Testis (tissue), 3 donors: ENCODE measurements around the gene SCARB1. TPM values are rescaled to one million over a fixed set of nuclear protein-coding genes. Genes with fewer than 3 reads are reported as not detected.

Source experiments
- DNase-seq: peaks from one replicate; pipeline ENCODE4 v3.0.0-alpha.2; 2019
- H3K27ac ChIP-seq, 2 donors: fragments of 200-600 bp; sonication (generic); one replicate each; pipeline ENCODE4 v1.5.1; 2019
- H3K27me3 ChIP-seq: fragments of 200-600 bp; sonication (generic); one replicate; pipeline ENCODE4 v1.5.1; 2019
- H3K36me3 ChIP-seq: fragments of 200-600 bp; sonication (generic); one replicate; pipeline ENCODE4 v1.5.1; 2017; ENCODE audit warnings: low read depth; ENCODE audit errors: missing control alignments
- H3K4me1 ChIP-seq: fragments of 200-600 bp; sonication (generic); one replicate; pipeline ENCODE4 v1.5.1; 2019
- H3K4me3 ChIP-seq, 2 donors: fragments of 200-600 bp; sonication (generic); one replicate each; pipeline ENCODE4 v1.5.1; 2017 to 2019
- H3K9me3 ChIP-seq: fragments of 200-600 bp; sonication (generic); one replicate; pipeline ENCODE4 v1.5.1; 2017
- POLR2A ChIP-seq: fragments of 450-650 bp; IDR thresholded peaks from one replicate; pipeline ENCODE4 v1.6.1; 2017; ENCODE audit warnings: antibody characterized with exemption, mild to moderate bottlenecking, moderate library complexity
- whole genome bisulfite sequencing, 2 donors: methylation state at CpG; one replicate each; pipeline ENCODE4 v1.1.5; 2018; 5-methylcytosine and 5-hydroxymethylcytosine counted together
- intact Hi-C: fragments of 100-400 bp; cut with DNase I; formaldehyde crosslinking; loops from one replicate; pipeline ENCODE4 v1.15.1; 2023; ENCODE audit warnings: low total_unique reads
- polyA plus RNA-seq: library from polyadenylated mRNA; stranded (reverse); fragments of 350-450 nt; fragmentation: Illumina TruSeq; extraction: RNeasy Lipid Tissue Mini Kit (QIAGEN cat#74804); gene quantifications from one replicate; pipeline ENCODE4 v1.2.3, GENCODE V29; 2014; ENCODE audit warnings: low read depth, low replicate concordance; ENCODE audit not compliant: insufficient read depth
- total RNA-seq, 2 donors: library from RNA; depleted of rRNA; stranded (reverse); fragments of >200 nt; gene quantifications; one replicate each; pipeline ENCODE4 v1.2.3, GENCODE V29; 2016
- TF ChIP-seq, protein P1 (sequence below), 3 experiments: fragments of 450-650 bp in 2 of 3; fragments of 200-600 bp in 1 of 3; sonication (generic) in 1 of 3; IDR thresholded peaks; one replicate each; pipeline ENCODE4 v1.5.1; 2016 to 2019; ENCODE audit warnings: antibody characterized with exemption in 3 of 3, mild to moderate bottlenecking in 2 of 3, moderate library complexity in 1 of 3

The SCARB1 gene
- total and polyA plus RNA-seq, 3 donors from 2014 or later = 46.9 to 116 (median 73.6) TPM

DNA sequence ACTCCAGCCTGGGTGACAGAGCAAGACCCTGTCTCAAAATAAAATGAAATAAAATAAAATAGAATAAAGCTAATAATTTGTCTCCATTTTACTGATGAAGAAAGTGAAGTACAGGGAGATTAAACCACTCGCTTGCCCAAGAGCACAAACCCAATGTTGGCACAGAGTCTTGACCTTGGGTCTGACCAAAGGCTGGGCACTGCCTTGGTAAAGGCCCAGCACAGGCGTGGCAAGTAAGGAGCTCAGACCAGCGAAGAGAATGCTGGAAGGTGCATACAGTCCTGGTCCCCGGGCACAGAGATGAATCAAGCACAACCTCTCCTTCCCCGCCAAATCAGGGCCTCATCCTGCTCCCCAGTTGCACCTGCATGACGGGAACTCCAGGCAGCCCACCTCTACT lies 26.9 kb downstream of the SCARB1 start:
- no peaks in the 10 kb centered on the region for H3K9me3 ChIP-seq
- H3K27me3 ChIP-seq = no peaks in the 10 kb centered on the region
- peak; percentile 56 for DNase-seq
- TF ChIP-seq POLR2A = no peak
- TF ChIP-seq, protein P1, sequence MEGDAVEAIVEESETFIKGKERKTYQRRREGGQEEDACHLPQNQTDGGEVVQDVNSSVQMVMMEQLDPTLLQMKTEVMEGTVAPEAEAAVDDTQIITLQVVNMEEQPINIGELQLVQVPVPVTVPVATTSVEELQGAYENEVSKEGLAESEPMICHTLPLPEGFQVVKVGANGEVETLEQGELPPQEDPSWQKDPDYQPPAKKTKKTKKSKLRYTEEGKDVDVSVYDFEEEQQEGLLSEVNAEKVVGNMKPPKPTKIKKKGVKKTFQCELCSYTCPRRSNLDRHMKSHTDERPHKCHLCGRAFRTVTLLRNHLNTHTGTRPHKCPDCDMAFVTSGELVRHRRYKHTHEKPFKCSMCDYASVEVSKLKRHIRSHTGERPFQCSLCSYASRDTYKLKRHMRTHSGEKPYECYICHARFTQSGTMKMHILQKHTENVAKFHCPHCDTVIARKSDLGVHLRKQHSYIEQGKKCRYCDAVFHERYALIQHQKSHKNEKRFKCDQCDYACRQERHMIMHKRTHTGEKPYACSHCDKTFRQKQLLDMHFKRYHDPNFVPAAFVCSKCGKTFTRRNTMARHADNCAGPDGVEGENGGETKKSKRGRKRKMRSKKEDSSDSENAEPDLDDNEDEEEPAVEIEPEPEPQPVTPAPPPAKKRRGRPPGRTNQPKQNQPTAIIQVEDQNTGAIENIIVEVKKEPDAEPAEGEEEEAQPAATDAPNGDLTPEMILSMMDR (IDR thresholded peaks at IDR 0.05) = no peak
- WGBS, 2 donors = 63 to 86% methylated on average over 6 of the region's 6 CpGs
- intact Hi-C loops = no loop called here
- peak overlapping the region; percentile 13 to 81 for H3K27ac ChIP-seq
- no peak overlapping the region for H3K4me3 ChIP-seq
- H3K4me1 ChIP-seq = peaks cover 27% of the 10 kb centered on the region
- H3K36me3 ChIP-seq = no peaks in the 10 kb centered on the region

DNA sequence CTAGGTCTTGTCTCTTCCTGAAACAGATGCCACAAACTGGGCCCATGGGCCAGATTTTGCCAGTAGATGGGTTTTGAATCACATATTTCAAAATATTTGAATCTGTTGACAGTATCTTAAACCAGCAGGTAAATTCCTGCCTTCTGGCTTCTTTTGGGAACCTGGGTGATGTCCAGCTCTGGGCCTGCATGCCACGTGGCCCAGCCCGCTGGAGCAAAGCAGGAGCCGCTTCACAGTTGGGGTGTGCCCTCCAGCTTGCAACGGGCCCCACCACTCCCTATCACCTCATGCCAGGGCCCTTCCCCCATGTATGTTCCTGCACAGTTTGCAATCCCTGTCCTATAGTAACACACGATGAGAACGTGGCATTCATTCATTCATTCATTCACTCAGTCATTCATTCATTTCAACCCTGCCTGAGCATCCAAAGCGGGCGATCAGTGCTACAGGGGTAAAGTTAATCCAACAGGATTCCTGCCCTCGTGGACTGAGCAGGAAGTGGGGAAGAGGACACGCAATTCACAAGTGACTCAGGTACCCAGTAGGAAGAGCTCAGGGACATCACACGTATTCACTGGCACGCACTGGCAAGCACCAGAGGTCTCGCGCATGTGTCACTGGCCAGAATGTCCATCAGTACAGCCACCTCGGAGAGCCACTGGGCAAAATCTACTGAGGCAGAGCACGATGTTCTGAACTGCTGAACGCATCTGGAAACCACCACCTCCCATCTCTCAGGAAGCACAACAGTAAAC lies 27.8 kb downstream of the SCARB1 start:
- no peaks in the 10 kb centered on the region for H3K36me3 ChIP-seq
- DNase-seq = no peak
- WGBS, 2 donors = 79 to 84% methylated on average over 17 of the region's 17 CpGs
- no peaks in the 10 kb centered on the region for H3K9me3 ChIP-seq
- intact Hi-C loops = no loop called here
- no peaks in the 10 kb centered on the region for H3K27me3 ChIP-seq
- H3K4me3 ChIP-seq = no peak overlapping the region
- H3K27ac ChIP-seq = peak overlapping the region in 1 of 2 donors; percentile 81
- no peak for TF ChIP-seq POLR2A
- TF ChIP-seq, protein P1 (IDR thresholded peaks at IDR 0.05) = no peak
- peaks cover 23% of the 10 kb centered on the region for H3K4me1 ChIP-seq

DNA sequence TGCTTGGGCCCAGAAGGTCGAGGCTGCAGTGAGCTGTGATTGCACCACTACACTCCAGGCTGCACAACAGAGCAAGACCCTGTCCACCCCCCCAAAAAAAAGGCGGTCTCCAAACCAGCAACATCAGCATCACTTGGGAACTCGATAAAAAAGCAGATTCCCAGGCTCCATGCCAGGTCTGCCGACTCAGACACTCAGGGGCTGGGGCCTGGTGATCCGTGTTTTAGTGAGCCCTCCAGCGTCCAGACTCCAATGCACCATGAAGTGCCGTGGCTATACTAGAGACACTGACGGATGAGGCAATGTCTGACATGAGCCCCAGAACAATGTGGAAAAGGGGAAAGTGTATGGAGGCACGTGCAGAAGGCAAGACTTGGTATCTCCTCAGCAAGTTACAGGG lies 28.8 kb downstream of the SCARB1 start:
- no peak overlapping the region for H3K4me3 ChIP-seq
- no peaks in the 10 kb centered on the region for H3K27me3 ChIP-seq
- H3K4me1 ChIP-seq = peaks cover 23% of the 10 kb centered on the region
- no peak overlapping the region for H3K27ac ChIP-seq
- TF ChIP-seq, protein P1 (IDR thresholded peaks at IDR 0.05) = no peak
- TF ChIP-seq POLR2A = no peak
- DNase-seq = no peak
- H3K36me3 ChIP-seq = no peaks in the 10 kb centered on the region
- WGBS, 2 donors = 73 to 79% methylated on average over 9 of the region's 9 CpGs
- no peaks in the 10 kb centered on the region for H3K9me3 ChIP-seq
- intact Hi-C loops = no loop called here

DNA sequence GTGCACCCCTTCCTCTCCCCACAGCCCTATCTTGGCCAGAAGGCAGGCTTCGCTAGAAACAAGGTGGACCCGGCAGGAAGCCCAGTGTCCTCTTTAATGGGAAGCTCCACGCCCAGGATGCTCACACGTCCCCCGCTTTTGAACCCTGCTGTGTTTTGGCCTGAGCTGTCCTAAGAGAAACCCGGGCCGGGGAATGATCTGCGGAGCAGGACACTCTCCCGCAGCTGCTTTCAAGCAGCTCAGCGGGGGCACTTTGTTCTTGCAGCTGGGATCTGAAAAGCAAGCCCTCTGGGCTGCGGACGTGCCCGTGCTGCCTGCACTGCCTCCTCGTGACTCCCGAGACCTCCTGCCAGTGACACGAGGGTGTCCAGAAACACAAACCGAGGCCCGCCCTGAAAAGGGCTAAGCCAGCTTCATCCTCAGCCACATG lies 30.0 kb downstream of the SCARB1 start:
- WGBS, 2 donors = 31 to 40% methylated on average over 6 to 18 of the region's 18 CpGs
- Histone ChIP-seq H3K4me1 (peaks cover 23% of the 10 kb centered on the region), H3K27me3 (no peaks in the 10 kb centered on the region), H3K27ac (peak overlapping the region; percentile 55 to 62), H3K9me3 (no peaks in the 10 kb centered on the region), H3K4me3 (no peak overlapping the region), H3K36me3 (no peaks in the 10 kb centered on the region)
- intact Hi-C loops = no loop called here
- TF ChIP-seq, protein P1 (IDR thresholded peaks at IDR 0.05) = no peak
- TF ChIP-seq POLR2A = no peak
- DNase-seq = peak; percentile 73

DNA sequence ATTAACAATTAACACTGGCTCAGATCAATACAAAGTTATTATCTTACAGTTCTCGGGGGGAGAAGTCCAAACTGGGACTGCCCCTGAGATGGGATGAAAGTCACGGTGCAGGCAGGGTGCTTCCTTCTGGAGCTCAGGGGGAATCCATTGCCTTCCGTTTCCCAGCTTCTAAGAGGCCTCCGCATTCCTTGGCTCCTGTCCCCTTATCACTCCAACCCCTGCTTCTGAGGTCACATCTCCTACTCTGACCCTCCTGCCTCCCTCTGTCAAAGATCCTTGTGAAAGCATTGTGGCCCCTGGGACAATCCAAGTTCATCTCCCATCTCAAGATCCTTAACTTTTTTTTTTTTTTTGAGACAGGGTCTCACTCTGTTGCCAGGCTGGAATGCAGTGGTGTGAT lies 30.8 kb downstream of the SCARB1 start:
- peak overlapping the region in 1 of 2 donors; percentile 62 for H3K27ac ChIP-seq
- no peaks in the 10 kb centered on the region for H3K27me3 ChIP-seq
- TF ChIP-seq, protein P1 (IDR thresholded peaks at IDR 0.05) = no peak
- TF ChIP-seq POLR2A = no peak
- DNase-seq = no peak
- 40 to 45% methylated on average over 4 of the region's 4 CpGs for WGBS, 2 donors
- H3K4me1 ChIP-seq = peaks cover 19% of the 10 kb centered on the region
- no peaks in the 10 kb centered on the region for H3K9me3 ChIP-seq
- no peak overlapping the region for H3K4me3 ChIP-seq
- intact Hi-C loops = no loop called here
- H3K36me3 ChIP-seq = no peaks in the 10 kb centered on the region
